Bronchial epithelial cell (primary cell): ENCODE measurements around the gene WDR1. TPM values are rescaled to one million over a fixed set of nuclear protein-coding genes. Genes with fewer than 3 reads are reported as not detected.

Experiments used
- DNase-seq: peaks from one replicate; pipeline ENCODE4 v3.0.0-alpha.2; 2010; ENCODE audit warnings: low read depth
- FAIRE-seq: peaks from 2 replicates; lab custom pipeline; 2011; peaks lifted over from hg19 to GRCh38; lab: Jason Lieb, UNC
- H3K27me3 ChIP-seq: 2 replicates; pipeline ENCODE4 v1.5.1; 2011; ENCODE audit warnings: low read length; ENCODE audit not compliant: control insufficient read depth, insufficient read depth
- H3K36me3 ChIP-seq: 2 replicates; pipeline ENCODE4 v1.5.1; 2011; ENCODE audit warnings: low read length; ENCODE audit not compliant: control insufficient read depth, insufficient read depth
- H3K4me3 ChIP-seq: 2 replicates; pipeline ENCODE4 v1.5.1; 2011; ENCODE audit warnings: mild to moderate bottlenecking, low read depth, low read length, control low read depth
- CTCF ChIP-seq: IDR thresholded peaks from 2 replicates; pipeline ENCODE4 v1.5.1; 2011; ENCODE audit warnings: mild to moderate bottlenecking, moderate library complexity, low read length, control low read depth, inconsistent platforms; ENCODE audit not compliant: insufficient read depth, severe bottlenecking
- total RNA-seq: library from RNA; depleted of rRNA; stranded (reverse); fragments of >200 nt; gene quantifications from 2 replicates; pipeline ENCODE4 v1.2.1, GENCODE V29; 2014

Gene WDR1
- total RNA-seq, 1 donor from 2014 or later, result 290 TPM

DNA sequence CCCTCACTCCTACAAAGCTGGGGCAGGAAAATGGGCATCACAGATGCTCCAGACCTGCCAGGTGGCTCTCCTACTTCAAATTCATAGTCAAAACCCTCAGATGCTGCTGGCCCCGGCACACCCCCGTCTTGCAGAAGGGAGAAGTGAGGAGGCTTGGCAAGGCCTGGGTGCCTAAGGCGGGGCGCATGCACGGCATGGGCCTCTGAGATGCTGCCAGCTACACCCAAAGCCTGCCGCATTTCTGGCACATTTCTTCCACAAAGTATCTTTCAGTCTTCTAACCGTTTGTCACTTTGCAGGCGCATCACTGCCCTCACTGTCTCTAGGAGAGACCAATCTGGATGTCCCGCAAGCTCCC, 19.6 kb downstream of the WDR1 start:
- FAIRE-seq (no peak), DNase-seq (no peak)
- Histone ChIP-seq H3K36me3 (peaks cover 66% of the 10 kb centered on the region), H3K27me3 (no peaks in the 10 kb centered on the region), H3K4me3 (no peak overlapping the region)
- TF ChIP-seq CTCF, result no peak

DNA sequence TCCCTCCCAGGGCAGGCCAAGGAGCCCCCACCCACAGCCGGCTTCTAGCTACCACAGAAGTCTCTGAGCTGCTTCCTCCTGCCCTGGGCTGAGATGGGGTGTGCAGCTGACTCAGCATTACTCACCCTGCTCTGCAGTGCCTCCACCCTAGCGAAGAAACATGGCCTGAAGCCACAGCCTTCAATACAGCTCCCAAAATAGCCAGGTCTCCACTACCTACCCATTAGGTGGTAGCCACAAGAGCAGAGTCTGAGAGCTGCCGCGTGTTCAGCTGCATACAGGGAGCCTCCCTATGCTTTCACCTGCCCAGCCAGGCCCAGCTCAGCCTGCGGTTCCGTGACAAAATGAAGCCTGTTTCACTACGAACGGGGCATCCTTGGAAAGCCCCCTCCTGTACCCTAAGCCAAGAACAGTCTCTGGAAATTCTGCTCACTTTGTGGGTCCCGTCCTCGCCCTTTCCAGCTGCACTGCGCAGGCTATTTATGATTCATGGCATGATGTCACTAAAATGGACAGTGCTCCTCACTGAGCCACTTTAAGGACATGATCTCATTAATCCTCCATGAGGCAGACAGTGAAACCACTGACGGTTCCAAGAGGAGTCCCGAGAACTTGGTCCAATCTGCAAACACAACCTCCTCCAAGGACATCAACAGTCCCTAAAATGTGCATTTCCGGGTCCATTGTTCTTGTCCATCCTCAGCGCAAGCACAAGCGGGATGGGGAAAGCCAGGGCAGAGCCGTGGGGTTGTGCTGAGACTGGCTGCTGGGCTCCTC, 20.2 kb downstream of the WDR1 start:
- DNase-seq (peak; percentile 99), FAIRE-seq (peak; percentile 95)
- no peak for TF ChIP-seq CTCF
- Histone ChIP-seq H3K27me3 (no peaks in the 10 kb centered on the region), H3K4me3 (no peak overlapping the region), H3K36me3 (peaks cover 71% of the 10 kb centered on the region)

DNA sequence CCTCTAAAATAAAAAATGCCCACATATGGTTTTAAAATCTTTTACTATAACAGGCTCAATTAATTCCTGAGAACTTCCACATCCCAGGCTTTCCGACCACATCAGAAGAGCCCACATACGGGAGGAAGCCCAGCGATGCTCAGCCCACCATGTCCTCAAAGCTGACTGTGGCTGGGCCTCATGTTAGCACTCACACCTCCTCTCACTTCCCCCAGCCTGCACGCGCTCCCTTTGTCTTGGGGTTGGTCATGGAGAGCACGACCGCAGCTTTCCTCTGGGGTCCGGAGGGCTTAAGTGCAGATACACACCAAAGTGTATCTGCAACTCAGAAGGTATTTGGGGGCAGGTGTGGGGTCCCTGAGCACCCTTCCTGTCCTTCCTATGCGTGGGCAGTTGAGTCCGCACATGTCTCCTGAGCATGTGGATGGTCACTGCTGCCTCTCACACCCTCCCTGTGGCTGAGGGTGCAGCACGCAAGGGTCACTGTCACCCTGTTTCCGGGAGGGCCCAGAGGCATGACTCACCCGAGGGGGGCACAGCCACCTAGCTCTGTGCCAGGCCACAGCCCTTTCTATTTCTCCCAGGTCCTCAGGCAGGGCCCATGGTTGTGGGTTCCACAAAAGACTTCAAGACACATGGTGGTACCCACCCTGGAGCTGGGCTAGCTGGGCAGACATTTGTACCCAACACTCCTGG, 21.2 kb downstream of the WDR1 start:
- DNase-seq, result no peak
- no peak for FAIRE-seq
- H3K4me3 ChIP-seq, result no peak overlapping the region
- no peaks in the 10 kb centered on the region for H3K27me3 ChIP-seq
- TF ChIP-seq CTCF, result no peak
- peaks cover 76% of the 10 kb centered on the region for H3K36me3 ChIP-seq

- FAIRE-seq (no peak), DNase-seq (no peak)
- Histone ChIP-seq H3K27me3 (no peaks in the 10 kb centered on the region), H3K36me3 (peaks cover 75% of the 10 kb centered on the region), H3K4me3 (no peak overlapping the region)
- TF ChIP-seq CTCF, result no peak
Observed at GRCh38 chr4:10094841-10095240, 21.8 kb downstream of the WDR1 start.

DNA sequence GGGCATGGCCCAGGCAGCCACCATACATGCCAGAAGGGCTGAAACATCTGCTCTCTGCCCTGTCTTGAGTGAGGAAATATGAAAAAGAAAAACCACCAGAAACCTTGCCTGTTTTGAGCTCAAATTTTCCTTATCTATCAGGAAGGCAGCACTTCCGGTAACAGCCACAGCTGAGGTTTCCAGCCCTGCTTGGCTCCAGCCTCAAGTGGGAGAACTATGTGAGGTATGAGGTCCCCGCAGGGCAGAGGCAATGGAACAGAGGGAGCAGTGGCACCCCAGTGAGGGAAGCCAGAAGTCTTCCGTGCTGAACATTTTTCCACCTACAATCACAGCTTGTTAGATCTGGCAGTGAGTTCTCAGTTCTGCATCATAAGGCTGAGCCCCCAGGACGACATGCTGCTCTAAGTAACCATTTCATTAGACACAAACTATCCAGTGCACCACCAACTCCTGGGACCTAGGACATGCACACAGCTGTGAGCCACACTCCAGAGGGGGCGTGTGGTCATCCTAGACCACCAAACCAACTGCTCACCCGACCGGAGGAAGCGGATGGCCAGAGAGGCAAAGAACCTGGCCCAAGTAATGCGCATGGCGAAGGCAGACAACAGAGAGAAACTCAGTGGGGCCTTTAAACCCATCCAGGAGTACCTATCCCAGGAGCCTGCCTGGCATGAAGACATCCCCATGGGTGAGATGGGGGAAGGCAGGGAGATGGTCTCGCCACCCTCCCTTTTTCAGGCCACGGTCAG, 22.6 kb downstream of the WDR1 start:
- TF ChIP-seq CTCF, result no peak
- FAIRE-seq (peak; percentile 28), DNase-seq (peak; percentile 38)
- no peak overlapping the region for H3K4me3 ChIP-seq
- no peaks in the 10 kb centered on the region for H3K27me3 ChIP-seq
- H3K36me3 ChIP-seq, result peaks cover 72% of the 10 kb centered on the region
